NCI-H1092 (cell line): Measurements from ENCODE around the gene ABCG1.

Experiments
- DNase-seq: peaks from one replicate; lab custom pipeline; 2025; lab: John Stamatoyannopoulos, UW

The ABCG1 gene

DNA sequence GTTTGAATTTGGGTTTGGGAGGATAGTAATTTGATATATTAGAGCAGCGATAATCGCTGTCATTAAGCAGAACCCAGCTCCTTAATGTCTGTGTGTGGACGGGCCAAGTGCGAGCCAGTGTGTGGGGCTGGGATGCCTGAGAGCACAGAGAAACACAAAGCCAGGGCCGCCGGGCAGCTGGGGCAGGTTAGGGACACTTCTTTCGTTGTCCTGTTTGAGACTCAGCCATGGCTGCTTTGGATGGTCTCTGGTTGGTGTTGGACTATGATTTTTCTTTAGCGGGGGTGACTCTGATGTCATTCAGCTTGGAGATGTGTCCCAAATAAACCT lies 33.4 kb downstream of the ABCG1 start:
- DNase-seq: no peak

DNA sequence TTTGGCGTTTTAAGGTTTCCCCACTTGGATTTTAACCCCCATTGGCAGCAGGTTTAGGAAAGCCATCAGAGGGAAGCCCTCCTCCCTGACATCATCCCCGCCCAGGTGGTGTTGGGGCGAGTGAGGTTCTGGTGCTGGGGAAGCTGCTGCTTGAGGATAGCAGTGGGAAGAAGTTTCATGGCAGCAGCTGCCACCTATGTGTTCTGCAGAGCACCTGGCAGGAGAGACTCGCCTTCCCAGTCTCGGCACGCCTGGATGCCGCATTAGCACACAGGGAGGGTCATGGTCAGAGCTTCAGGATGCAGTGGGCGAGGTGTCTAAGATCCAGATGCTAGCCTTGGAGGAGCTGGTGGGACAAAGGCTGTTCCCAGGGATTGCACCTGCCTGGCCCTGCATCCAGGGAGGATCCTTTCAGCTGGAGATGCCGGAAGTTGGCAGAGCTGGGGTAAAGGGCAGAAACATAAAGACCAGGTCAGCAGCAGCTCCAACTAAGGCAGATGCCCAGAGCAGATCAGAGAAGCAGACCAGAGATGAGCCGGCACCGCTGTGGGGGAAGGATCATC lies 33.9 kb downstream of the ABCG1 start:
- no peak for DNase-seq

DNA sequence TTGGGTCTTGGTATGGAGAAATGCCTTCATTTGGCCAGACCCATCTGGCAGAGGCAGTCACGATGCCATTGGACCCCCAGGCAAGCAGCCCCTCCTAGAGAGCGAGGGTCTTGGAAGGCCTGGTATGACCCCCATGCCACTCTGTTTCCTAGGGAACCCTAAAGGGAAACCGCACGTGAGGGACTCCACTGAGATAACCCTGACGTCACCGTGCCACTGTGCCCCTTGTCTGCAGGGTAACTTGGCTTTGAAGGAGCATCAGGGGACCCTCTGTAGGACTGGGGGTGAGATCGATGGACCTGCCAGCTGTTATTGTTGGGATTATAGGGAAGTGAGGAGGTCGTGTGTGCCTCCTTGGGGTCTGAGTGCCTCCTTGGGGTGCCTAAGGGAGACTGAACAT lies 34.5 kb downstream of the ABCG1 start:
- DNase-seq: no peak

DNA sequence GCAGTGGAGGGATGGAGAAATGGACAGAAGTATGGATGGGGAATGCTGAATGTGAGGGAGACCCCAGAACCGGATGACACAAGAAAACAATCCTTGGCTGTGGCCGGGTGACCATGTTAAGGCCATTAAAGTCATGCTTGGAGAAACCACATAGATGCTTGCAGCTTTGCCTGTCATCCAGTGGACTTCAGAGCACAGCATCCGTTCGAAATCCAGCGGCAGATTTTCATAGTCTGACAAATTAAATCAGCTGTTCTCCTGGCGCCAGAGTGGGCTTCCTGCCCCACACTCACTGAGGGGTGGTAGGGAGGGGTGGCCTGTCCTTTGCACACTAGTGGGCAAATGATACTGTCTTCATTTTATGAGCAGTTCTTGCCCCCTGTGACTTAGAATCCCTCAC lies 35.1 kb downstream of the ABCG1 start:
- no peak for DNase-seq

DNA sequence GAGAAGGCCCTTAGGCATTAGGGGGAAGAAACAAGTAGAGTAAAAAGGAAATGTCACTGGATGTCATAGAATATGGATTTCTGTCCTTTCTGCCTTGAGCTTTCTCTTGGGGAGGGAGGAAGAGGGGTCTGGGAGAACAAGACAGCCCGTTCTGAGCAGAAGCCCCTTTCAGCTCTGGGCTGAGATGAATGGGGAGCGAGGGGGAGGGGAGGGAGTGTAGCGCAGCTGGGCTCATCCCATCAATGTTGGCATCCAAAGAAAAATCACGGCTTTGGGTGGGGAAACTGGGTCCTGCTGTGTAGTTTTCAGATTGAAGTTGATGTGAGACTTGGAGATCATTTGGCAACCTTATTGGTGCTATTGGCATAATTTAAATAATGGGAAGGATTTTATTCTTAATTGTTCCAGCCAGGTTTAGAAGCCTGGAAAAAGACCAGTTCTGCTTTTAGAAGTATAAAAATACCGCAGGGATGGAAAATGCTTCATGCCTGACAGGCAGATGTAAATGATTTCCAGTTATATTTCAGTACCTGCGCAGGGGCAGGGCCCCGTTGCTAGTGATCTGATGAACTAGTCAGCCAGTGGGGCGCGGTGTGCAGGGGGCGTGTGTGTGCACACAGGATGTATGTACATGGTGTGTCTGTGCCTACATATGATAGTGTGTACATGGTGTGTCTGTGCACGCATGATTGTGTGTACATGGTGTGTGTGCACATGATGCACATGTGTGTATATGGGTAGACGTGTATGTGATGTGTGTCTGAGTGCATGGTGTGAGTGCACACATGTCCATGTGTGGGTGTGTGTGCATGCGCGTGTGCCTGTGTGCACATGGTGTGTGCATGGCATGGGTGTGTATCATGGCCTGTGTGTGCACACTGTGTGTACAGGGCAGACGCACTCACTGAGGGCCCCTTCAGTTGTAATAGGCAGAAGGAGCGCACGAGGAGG lies 36.0 kb downstream of the ABCG1 start:
- DNase-seq: no peak

DNA sequence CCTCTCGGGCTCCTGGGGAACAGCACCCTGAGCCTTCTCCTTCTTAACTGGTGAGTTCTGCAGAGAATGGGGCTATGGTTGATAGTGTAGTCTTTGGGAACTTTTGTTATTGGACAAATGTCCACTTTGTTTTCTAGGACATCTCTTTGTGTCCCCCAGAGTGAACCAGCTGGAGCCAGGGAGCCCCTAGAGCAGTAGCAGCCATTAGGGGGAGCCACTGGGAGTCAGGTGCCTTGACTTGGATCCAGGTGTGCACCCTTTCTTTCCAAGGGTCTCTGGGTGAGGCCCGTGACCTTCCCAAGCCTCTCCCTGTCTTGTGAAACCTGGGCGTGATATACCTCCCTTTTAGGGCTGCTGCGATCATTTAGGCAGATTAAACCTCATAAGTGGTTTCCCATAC lies 36.9 kb downstream of the ABCG1 start:
- DNase-seq: no peak

DNA sequence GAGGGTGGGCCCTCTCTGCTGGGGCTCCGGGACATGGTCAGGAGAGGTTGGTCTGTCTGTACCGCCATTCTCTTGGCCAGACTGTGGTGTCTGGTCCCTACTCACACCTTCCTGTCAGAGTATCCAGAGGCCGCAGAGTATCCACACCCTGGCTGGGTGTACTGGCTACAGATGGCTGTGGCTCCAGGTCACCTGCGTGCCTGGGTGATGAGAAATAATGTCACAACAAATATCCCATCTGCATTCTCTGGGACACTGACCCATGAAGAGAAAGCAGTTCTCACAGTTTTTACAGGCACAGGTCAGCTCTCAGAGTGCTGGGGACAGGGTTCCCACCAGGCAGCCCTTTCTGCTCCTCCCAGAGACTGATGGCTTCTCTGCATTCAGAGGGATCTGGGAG lies 37.4 kb downstream of the ABCG1 start:
- no peak for DNase-seq

DNA sequence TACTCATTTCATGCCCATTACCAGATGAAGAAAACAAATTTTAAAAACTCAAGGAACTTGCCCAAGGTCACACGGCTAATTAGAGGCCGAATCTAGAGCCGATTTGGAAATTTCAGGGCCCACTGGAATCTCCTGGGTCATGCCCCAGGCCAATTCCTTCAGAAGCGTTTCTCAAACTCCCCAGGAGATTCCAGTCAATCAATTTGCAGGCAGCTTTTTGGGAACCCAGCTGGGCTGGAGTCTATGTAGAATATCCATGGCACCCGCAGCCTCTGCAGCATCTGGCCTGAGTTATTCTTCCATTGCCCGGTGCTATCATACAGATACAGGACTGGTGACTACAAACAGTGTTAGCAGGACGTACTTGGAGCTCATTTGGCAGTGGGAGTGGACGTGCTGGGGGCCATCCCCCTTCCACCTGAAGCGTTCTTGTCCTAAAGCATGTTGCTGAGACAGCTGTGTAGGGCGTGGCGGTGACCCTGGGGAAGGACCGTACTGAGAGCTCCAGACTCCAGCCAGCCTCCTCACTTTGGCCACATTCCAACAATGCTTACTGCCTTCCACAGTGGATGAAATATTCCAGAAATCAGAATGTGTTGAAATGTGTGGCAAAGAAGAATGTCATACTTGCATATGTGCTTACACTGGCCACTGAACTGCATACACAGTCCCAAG lies 38.3 kb downstream of the ABCG1 start:
- DNase-seq: no peak

DNA sequence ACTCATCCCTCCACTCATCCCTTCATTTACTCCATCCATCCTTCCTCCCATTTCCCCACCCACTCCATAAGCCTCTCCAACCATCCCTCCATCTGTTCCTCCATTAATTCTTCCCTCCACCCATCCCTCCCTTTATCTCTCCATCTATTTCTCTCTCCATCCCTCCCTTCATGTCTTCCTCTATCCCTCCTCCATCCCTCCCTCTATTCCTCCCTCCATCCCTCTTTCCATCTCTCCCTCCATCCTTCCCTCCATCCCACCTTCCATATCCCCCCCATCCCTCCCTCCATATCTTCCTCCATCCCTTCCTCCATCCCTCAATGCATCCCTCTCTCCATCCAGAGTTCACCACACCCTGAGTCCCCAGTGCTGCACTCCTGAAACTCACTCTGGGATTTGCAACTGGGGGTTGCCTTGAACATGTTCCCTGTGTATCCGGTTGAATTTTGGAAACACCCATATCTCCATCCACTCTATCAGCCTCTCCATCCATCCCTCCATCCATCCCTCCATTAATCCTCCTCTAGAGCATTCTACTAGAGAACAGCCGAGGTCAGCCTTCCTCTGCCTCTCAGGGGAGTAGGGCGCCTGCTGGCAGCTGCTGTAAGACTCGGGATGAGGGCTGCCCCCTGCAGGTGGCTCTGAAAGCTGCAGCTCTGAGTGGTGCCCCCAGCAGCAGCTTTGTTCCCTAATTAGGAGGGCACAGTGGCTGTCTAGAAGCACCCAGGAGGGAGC lies 39.4 kb downstream of the ABCG1 start:
- peak; percentile 69 for DNase-seq

DNA sequence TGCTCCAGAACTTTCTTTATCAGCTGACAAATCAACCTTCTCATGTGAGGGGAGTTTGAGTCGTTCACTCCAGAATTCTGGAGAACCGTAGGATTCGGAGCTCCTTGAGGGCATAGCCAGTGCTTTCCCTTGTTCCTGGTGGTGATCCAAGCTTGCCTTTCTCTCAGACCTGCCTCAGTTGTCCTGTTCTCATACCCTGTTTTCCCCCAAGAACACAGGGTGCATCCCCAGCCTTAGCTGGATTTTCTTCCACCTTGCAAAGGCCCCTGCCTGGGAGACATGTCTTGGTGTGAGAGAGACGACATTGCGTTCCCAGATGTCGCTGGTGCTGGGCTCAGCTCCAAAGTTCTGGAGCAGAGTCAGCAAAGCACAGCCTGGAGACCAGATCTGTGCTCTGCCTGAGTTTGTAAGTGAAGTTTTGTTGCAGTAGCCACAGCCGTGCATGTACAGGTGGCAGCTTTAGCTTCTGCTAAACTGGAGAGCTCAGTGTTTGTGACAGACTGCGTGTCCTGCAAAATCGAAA lies 40.0 kb downstream of the ABCG1 start:
- DNase-seq: no peak

DNA sequence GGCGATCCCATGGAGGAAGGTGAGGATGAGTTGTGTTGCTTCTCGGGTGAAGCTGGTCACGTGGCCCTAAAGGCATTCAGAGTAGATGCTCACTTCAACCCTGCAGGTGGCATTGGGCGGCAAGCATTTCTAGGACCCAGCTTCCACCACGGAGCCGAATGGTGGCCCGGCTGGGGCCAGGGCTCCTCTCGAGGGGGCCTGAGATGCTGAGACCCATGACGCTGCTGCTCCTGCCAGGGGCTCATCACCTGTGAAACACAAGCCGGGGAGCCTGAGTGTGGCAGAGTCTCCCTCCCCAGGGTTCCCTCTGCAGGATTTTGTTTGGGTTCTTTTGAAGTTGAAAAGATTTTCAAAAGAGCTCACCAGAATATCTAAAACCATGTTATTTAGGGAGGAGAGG lies 41.2 kb downstream of the ABCG1 start:
- DNase-seq: no peak

DNA sequence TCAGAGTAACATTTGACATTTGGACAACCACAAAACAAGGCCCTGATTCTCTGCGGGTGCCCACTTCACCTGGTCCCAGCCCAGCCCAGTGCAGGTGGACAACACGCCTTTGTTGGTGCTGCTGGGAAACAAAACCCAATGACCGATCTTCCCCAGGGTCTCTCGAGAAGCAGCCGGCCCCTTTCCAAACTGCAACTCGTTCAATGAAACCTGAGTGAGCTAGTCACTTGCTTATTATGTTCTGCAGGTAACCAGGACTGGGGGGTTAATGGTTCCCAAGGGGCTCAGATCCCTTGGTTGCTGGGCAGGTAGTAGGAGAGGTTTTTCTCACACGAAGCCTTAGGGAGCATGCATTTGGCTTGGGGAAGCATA lies 42.9 kb downstream of the ABCG1 start:
- no peak for DNase-seq

DNA sequence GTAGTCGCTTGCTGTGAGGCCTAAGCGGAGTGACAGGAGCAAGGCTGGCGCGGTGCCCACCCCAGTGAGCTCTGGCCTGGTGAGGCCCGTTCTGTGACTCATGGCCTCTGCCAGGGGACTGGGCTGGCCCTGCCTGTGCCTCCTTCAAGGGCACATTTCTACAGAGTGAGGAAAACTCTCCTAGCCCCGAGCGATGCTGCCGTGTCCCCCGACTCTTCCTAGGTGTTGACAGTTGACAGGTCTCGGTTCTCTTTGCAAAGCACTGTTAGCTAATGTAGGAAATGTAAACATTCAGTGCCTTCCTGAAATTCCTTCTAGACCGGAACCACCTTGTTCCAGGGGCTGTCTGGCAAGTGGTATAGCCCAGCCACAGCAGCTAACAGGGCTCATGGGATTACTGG lies 43.9 kb downstream of the ABCG1 start:
- DNase-seq: peak; percentile 13

DNA sequence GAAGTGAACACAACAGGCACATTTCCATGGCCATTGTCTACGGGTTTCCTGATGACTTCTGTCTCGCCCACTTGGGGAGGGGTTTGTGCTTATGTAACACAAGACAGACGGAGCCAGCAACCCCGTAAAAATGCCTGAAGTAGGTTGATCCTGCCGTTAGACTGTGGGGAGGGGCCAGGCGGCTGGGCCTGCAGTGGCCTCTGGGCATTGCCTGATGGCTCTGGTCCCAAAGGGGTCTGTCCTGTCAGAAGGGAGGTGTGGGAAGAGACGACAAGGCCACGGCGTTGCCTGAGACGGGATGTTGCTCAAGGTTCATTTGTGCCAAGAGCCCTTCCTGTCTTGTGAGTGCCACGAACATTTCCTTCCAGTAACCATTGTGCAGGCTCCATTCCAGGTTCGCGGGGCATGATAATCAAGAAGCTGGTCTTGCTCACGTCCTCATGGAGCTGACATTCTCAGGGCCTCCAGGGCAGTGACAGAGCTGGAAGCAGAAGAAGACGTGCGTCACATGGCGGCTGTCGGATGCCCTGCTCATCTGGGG lies 44.7 kb downstream of the ABCG1 start:
- no peak for DNase-seq

DNA sequence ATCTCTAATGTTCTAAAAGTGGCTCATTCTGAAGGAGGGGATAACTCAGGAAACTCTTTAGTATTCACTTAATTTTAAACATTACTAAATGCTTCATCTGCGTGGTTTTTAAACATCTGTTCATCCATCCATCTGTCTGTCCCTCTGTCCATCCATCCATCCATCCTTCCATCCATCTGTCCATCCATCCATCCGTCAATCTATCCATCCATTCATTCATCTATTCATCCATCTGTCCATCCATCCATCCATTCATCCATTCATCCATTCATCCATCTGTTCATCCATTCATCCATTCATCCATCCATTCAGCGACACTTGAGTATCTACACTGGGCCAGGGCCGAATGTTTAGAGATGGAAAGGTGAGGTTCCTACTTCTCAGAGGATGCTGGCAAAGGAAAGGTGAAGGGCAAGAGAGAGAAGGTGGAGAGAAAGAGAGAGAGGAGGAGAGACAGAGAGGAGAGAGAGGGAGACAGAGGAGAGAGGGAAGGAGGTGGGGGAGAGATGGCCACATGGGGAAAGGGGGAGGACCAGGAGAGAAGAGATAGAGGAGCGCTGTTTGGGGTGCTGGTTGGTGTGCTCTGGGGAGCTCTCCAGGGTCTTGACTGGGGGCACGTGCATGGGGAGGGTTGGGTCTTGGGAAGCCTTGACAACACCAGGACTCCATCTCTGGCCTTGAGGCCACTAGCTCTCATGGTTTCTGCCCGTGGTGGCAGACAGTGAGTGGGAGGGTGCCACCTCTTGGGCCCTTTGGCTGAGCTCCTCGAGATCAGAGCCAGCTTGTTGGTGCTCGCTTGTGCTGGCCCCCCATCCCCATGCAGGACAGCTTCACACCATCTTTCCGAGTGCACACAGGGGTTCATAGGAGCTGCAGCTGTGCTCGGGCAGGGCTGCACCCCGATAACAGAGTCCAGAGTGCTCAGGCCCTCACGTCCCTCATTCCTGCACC lies 45.6 kb downstream of the ABCG1 start:
- DNase-seq: no peak

DNA sequence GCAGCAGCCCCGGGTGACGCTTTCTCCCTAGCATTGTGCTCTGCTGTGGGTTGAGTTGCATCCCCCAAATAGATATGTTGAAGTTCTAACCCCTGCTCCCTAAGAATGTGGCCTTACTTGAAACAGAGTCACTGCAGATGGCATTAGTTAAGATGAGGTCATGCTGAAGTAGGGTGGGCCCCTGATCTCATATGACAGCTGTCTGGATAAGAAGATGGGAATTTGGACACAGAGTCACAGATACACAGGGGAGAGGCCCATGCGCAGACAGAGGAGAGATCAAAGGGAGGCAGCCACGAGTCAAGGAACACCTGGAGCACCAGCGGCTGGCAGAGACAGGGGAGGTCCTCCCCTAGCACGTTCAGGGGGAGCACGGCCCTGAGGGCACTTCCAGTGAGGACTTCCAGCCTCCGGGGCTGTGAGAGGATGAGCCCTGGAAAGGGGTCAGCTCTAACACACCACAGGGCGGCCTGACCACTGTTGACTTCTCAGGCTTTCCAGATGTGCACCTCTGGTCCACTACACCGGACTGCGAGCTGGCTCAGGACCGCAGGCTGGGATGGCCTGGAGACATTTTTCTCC lies 46.4 kb downstream of the ABCG1 start:
- no peak for DNase-seq

DNA sequence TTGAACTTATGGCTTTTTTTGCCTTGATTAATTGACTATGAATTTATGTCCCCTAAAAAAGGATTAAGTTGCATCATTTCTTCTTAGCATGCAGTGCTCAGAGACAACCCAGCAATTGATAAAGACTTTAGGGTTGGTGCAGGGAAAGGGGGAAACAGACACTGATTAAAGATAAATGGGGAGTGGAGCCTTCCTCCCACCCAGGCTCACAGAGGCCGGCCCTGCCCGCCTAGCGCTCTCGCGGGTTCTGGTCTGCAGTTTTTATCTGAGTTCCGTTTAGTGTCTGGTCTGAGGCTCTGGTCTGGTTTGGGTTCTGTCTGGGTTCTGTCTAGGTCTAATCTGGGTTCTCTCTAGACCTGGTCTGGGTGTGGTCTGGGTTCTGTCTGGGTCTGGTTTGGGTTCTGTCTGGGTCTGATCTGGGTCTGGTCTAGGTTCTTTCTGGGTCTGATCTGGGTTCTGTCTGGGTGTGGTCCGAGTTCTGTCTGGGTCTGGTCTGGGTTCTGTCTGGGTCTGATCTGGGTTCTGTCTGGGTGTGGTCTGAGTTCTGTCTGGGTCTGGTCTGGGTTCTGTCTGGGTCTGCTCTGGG lies 48.1 kb downstream of the ABCG1 start:
- DNase-seq: no peak

DNA sequence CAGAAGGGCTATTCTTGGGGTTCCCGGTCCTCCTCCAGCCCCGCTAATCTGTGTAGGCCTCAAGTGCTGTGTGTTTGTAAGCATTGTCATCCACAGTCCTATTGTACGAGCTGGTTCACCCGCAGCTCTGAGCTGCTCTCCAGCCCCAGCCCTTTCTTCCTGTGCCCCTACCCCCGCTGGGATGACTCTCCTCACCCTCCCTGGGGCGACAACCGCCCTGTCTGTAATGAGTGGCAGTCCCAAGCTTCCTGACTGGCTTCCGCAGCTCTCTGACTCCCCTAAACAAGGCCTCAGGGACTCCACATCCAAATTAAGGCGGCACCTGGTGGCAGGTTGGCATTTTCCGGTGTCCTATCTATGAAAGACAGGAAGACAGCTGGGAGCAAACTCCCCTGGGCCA lies 50.4 kb downstream of the ABCG1 start:
- no peak for DNase-seq

DNA sequence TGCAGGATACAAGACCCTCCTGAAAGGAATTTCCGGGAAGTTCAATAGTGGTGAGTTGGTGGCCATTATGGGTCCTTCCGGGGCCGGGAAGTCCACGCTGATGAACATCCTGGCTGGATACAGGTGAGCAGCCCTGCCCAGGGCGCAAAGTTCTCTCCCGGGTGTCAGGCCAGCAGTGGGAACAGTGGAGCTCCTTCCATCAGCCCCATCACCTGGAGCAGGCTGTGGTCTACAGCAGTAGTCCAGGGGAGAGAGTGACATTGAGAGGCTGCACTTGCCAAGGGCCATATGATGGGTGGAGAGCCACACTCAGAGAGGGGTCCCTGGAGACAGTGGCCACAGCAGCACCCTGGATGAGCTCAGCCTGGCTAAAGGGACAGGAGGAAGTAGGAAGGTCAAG lies 52.1 kb downstream of the ABCG1 start:
- no peak for DNase-seq
